Measurements from ENCODE around the gene ZMAT5.

The ZMAT5 gene

GRCh38 chr22:29706486-29706885 is 60.3 kb downstream of the ZMAT5 start:
- no peak for DNase-seq (ENCODE audit: low read depth)

DNA sequence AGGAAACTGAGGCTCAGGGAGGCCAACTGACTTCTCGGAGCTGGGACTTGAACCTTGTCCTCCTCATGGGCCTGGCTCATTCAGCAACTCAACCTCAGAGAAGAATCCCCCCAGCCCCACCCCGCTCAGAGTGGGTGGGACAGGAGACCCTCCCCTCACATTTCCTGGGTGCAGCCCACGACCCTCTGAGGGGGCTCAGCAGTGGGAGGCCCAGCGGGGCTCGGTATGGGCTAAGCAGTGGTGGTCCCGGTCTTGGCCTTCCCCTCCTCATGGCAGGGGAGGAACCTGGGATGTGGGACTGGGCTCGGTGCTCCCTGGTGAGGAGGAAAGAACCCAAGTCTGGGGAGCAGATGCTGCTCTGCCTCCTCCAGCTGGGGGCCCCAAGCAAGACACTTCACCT is 61.2 kb downstream of the ZMAT5 start:
- DNase-seq (ENCODE audit: low read depth) = no peak

DNA sequence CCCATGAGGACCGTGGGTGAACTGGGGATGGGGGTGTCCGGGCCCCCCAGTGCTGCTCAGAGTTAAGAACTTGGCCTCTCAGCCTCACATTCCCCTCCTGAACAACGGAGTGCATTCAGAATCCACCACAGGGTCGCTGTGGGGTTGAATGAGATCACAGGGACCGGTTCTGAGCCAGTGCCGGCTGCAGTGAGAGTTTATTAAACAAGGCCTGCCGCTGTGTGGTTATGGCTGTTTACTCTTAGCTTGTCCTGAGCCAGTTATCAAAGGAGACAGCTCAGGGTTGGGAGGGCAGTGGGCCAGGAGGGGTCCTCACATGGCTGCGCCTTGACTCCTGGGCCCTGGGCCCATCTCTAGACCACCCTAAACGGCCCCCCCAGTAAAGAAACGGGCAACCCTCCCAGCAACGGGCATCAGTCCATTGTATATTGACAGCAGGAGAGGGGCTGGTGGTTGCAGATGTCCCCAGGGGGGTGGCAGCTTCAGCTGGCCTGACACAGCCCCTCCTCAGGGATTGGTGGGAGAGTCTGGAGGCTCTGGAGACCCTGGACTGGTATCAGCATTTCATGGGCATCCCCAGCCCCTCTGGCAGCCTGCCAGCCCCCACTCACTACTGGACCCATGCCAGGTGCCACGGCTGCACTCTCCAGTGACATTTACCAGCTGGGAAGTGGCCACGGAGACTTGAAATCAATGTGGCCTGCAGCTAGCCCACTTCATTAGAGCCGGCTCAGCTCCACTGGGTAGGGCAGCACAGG is 62.1 kb downstream of the ZMAT5 start:
- DNase-seq (ENCODE audit: low read depth) = no peak

DNA sequence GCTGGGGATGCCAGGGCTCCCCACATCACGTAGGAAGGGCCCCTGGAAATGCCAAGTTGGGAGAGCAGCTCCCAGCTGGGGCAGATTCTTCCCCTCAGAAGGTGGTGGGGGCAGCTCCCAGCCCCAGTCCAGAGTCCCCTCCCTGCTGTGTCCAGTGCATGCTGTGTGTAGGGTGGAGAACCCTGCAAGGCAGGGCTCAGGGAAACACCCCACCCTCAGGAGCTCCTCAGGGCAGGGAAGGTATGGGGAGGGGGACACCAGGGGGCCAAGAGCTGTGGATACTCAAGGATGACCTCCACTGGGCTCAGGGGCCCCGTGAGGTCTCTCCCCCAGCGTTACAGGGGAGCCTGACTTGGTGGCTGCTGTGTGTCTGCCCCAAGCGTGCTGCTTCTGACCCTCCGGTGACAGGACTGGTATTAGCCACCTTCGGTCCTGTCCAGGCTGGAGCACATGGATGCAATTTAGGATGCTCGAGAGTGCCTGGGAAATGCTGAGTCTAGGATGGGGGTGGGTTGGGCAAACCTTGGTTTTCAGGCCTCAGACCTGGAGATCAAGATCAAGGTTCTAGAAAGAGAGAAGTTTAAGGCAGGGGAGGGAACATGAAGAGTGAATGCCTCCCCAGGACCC is 63.1 kb downstream of the ZMAT5 start:
- DNase-seq (ENCODE audit: low read depth) = no peak

DNA sequence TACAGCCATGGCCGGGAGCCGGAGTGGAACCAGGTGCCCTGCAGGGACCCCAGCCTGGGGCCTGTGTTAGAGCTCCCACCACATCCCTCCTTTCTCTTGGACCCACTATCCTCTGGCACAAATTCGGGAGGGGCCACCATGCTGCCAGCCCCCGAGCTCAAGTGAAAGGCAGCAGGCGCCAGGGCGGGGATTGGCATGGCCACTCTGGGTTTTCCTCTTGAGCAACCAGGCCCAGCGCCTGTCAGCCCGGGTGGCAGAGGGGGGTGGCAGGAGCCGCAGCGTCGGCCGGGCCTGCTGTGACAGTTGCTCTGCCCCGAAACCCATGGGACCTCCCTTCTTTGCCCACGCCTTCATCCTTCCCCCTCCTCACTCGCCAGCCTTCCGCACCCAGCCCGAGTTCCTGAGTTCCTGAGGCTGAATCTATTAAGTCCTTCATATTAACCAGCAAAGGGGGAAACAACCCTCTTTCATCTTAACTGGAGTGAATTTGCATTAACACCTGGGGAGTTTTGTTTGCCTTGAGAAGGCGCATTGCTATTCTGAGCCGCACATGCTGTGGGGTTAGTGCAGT is 63.8 kb downstream of the ZMAT5 start:
- DNase-seq (ENCODE audit: low read depth) = no peak

- no peak for DNase-seq (ENCODE audit: low read depth)
Observed at GRCh38 chr22:29702000-29702930, 64.5 kb downstream of the ZMAT5 start.

DNA sequence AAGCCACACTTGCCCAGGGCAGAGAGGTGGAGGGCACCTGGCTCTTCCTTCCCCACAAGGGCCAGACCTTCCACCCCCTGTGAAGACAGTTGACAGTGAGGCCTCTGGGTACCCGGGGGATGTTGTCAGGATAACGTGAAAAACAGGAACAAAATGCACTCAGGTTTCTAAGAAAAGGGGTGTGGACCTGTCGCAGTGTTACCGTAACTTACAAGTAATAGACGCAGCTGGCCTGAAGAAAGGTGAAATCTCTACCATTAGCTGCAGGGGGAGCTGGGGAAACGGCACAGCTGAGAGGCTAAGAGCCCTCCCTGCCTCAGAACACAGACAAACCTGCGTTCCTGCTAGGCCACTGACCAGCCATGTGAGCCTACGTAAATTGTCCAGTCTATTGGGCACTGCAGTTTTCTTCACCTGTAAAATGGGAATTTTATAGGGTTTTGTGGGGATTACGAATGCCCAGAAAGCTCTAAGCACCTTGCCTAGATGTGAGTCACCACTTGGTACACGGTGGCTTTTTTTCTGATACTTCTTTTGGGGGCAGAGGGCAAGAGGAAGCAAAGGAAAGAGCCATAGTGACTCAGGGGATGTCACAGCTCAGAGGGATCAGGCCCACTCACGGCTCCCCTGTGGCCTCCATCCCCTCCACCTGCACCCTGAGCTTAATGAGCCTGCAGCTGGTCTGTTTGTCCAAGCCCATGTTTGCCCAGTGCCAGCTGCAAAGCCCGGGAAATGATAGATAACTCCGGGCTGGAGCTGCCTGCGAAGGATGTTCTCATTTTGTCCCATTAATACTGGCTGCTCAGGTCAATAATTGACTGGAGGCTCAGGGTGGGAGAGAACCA is 65.4 kb downstream of the ZMAT5 start:
- DNase-seq (ENCODE audit: low read depth) = no peak

GRCh38 chr22:29700900-29701154 is 66.0 kb downstream of the ZMAT5 start:
- DNase-seq (ENCODE audit: low read depth) = no peak

- DNase-seq (ENCODE audit: low read depth) = no peak
Observed at GRCh38 chr22:29700206-29700899, 66.5 kb downstream of the ZMAT5 start.

GRCh38 chr22:29697853-29698598 is 68.8 kb downstream of the ZMAT5 start:
- no peak for DNase-seq (ENCODE audit: low read depth)

DNA sequence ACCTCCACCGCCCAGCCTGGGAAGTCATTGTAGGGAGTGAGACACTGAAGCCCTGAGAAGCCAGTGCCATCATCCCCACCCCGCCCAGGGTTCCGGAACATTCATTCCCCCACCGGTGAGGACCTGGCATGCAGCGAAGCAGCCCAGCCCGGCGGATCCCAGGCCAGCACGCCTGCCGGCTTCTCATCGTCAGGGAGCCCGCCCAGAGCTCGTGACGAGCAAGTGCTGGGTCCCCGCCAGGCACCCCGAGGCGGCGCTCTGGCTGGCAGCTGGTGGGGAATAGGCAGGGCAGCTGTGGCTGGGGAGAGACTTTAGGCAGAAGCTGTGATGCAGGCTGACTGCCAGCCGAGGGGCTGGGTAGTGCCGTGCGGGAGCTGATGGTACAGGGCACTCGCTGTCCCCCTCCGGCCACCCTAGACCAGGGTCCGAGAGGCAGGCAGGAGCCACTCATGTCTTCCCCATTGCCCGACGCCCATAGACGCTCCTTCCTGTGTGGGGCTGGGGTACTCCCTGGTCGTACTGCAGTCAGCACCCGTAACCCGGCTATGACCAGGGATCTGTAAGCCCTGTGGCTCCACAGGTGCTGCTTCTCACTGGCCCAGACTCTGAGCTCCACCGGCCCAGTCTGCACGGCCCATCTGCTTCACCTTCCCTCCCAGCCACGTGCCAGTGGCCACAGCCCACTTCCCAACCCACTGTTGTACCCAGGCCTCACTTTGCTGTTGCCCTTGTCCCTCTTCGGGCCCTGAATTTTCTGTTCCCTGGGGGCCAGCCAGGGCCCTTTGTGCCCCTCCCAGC is 71.5 kb downstream of the ZMAT5 start:
- DNase-seq (ENCODE audit: low read depth) = no peak

- no peak for DNase-seq (ENCODE audit: low read depth)
Observed at GRCh38 chr22:29693671-29694070, 73.1 kb downstream of the ZMAT5 start.

DNA sequence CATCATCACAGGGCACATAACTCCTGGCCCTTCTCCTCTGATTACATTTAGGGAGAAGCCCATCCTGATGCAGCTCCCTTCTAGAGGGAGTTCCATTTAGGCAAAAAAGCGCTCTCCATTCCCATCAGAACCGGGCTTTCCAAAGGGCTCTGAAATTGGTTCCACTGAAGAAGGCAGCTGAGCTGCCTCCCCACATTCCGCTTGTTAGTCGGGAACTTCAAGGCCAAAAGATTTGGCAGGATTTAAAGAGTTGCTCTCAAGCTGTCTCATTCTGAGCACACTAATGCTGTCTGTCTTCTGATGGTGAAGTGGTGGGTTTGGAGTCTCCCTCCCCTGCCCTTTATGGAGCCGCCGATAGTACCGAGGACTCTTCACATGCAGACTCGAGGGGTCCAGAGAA is 73.6 kb downstream of the ZMAT5 start:
- no peak for DNase-seq (ENCODE audit: low read depth)

GRCh38 chr22:29692327-29692640 is 74.5 kb downstream of the ZMAT5 start:
- no peak for DNase-seq (ENCODE audit: low read depth)

DNA sequence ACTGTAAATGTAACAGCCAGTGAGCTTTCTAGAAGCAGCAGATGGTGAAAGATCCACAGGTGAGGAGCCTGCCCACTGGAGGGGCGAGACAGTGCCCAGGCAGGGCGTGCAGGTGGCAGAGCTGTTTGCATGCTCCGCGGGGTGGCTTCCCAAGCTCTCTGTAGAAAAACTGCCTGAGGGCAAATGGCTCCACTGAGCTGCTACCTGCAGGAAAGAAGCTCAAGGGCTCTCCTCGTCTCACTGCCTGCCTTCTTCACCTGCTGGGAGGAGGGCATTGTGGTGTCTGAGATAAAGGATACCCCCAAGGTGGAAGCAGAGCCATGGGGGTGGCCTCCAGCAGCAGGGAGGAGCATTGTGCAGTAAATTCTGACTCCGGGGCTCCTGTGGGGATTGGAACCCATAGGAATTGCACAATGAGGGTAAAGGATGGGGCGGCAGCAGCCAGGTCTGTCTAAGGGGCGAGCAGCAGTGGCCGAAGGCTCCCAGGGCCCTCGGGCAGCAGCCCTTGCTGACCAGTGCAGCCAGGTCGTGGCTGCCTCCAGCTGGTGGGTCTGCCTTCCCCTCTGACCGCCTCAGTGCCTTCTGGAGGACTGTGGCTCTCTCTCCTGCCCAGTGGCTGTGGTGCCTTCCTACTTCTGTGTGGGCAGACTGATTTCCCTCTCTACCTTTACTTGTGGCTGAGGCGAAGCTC is 75.0 kb downstream of the ZMAT5 start:
- DNase-seq (ENCODE audit: low read depth) = no peak

DNA sequence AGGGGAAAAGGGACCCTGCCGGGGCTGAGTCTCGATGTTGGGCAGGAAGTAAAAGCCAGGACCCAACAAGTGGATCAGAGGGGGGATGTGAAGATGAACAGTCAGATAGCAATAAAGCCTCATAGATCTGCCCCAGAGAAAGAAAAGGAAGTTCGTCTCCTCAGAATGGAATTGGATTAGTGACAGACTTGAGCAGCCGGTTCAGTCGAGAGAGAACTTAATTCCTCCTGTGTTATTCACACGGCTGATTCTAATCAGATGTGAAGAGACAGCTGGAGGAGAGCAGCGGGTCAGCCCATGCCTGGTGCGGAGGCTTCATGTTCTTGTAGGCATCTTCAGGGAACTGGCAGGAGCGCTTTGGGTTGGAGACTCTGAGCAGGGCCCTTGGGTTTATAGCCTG is 76.3 kb downstream of the ZMAT5 start:
- DNase-seq (ENCODE audit: low read depth) = no peak

DNA sequence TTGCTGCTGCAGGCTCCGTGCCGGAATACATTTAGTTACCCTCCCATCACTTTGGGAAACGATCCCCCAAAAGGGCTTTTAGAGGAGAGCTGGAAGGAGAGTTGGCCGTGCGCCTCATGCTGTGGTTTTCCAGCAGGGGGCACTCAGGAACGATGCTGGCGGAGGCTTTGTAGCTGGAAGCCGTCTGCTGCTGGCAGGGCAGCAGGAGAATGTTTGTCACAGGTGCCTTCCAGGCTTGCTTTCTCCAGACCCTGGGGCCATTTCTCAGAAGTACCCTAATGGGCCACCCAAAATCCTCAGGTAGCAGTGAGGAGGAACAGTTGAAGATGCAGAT is 77.0 kb downstream of the ZMAT5 start:
- no peak for DNase-seq (ENCODE audit: low read depth)

GRCh38 chr22:29689206-29689879 is 77.5 kb downstream of the ZMAT5 start:
- no peak for DNase-seq (ENCODE audit: low read depth)

DNA sequence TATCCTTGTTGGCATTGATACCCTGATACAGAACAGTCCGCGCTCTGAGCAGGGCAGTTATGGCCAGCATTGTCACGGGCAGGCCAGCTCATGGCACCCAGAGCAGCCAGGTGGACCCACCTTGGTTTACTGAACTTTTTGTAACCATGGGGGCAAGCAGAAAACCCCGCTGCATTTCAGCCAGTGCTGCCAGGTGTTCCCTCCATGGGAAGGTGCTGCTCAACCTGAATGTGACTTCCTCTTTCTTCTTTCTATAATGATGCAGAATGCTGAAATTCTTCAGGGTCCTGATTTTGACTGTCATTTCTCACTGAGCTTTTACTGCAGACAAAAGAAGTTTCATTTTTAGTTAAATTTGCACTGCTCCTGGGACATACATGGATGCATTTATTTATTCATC is 82.6 kb downstream of the ZMAT5 start:
- DNase-seq (ENCODE audit: low read depth) = no peak

Data from CMK (cell line).